Nephron (organoid): ENCODE results near the gene GTF3C1.

Experiments
- H3K27ac Mint-ChIP-seq, 3 experiments: 2 replicates each; pipeline ENCODE4 v1.8.0; 2020; ENCODE audit warnings: mixed read lengths in 3 of 3, mild to moderate bottlenecking in 2 of 3, moderate library complexity in 1 of 3
- H3K27me3 Mint-ChIP-seq: 2 replicates; pipeline ENCODE4 v1.8.0; 2021; ENCODE audit warnings: low read depth, mild to moderate bottlenecking, moderate library complexity, mixed read lengths
- H3K36me3 Mint-ChIP-seq: 2 replicates; pipeline ENCODE4 v1.8.0; 2020; ENCODE audit warnings: low read depth, mixed read lengths
- H3K4me1 Mint-ChIP-seq: 2 replicates; pipeline ENCODE4 v1.8.0; 2020; ENCODE audit warnings: mixed read lengths
- H3K4me3 Mint-ChIP-seq, 3 experiments: 2 replicates each; pipeline ENCODE4 v1.8.0; 2020; ENCODE audit warnings: mild to moderate bottlenecking in 3 of 3, mixed read lengths in 3 of 3, moderate library complexity in 2 of 3
- H3K9me3 Mint-ChIP-seq: 2 replicates; pipeline ENCODE4 v1.8.0; 2020; ENCODE audit warnings: mixed read lengths
- TF ChIP-seq, protein P1 (sequence below), 3 experiments: fragments of 200-600 bp; sonication (generic); IDR thresholded peaks; one replicate each; pipeline ENCODE4 v1.5.0; 2021; ENCODE audit warnings: antibody characterized with exemption in 3 of 3; ENCODE audit not compliant: unreplicated experiment in 3 of 3

The GTF3C1 gene

GRCh38 chr16:27489421-27489820 is 60.3 kb downstream of the GTF3C1 start:
- H3K27me3 Mint-ChIP-seq = no peaks in the 10 kb centered on the region
- no peaks in the 10 kb centered on the region for H3K4me1 Mint-ChIP-seq
- TF ChIP-seq, protein P1, sequence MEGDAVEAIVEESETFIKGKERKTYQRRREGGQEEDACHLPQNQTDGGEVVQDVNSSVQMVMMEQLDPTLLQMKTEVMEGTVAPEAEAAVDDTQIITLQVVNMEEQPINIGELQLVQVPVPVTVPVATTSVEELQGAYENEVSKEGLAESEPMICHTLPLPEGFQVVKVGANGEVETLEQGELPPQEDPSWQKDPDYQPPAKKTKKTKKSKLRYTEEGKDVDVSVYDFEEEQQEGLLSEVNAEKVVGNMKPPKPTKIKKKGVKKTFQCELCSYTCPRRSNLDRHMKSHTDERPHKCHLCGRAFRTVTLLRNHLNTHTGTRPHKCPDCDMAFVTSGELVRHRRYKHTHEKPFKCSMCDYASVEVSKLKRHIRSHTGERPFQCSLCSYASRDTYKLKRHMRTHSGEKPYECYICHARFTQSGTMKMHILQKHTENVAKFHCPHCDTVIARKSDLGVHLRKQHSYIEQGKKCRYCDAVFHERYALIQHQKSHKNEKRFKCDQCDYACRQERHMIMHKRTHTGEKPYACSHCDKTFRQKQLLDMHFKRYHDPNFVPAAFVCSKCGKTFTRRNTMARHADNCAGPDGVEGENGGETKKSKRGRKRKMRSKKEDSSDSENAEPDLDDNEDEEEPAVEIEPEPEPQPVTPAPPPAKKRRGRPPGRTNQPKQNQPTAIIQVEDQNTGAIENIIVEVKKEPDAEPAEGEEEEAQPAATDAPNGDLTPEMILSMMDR (IDR thresholded peaks at IDR 0.05; ENCODE audit: unreplicated experiment in 3 of 3) = no peak
- no peak overlapping the region for H3K27ac Mint-ChIP-seq
- peaks cover 82% of the 10 kb centered on the region for H3K36me3 Mint-ChIP-seq
- H3K4me3 Mint-ChIP-seq = no peak overlapping the region
- no peaks in the 10 kb centered on the region for H3K9me3 Mint-ChIP-seq

DNA sequence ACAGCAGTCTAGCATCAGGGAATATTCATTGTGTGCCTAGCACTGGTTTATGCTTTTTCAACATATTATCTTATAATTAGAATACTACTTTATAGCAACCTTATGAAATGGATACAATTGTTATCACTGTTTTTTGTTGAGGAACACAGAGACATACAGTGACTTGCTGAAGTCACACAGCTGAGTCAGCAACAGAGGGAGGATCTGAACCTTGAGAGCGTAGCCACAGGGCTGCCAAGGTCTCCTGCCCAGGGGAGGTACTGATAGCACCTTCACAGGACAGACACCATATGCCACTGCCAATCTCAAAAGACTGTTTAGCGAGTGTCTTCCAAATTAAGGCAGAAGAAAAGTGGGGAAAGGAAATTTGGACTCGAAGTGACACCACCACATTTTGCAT is 63.0 kb downstream of the GTF3C1 start:
- Mint-ChIP-seq H3K9me3 (no peaks in the 10 kb centered on the region), H3K36me3 (peaks cover 82% of the 10 kb centered on the region), H3K4me1 (no peaks in the 10 kb centered on the region), H3K27me3 (no peaks in the 10 kb centered on the region), H3K27ac (no peak overlapping the region), H3K4me3 (no peak overlapping the region)
- TF ChIP-seq, protein P1 (IDR thresholded peaks at IDR 0.05; ENCODE audit: unreplicated experiment in 3 of 3) = no peak

- H3K4me3 Mint-ChIP-seq = no peak overlapping the region
- peaks cover 82% of the 10 kb centered on the region for H3K36me3 Mint-ChIP-seq
- H3K9me3 Mint-ChIP-seq = no peaks in the 10 kb centered on the region
- H3K4me1 Mint-ChIP-seq = no peaks in the 10 kb centered on the region
- no peaks in the 10 kb centered on the region for H3K27me3 Mint-ChIP-seq
- H3K27ac Mint-ChIP-seq = no peak overlapping the region
- TF ChIP-seq, protein P1 (IDR thresholded peaks at IDR 0.05; ENCODE audit: unreplicated experiment in 3 of 3) = no peak
Observed at GRCh38 chr16:27486344-27486743, 63.4 kb downstream of the GTF3C1 start.

- no peaks in the 10 kb centered on the region for H3K9me3 Mint-ChIP-seq
- TF ChIP-seq, protein P1 (IDR thresholded peaks at IDR 0.05; ENCODE audit: unreplicated experiment in 3 of 3) = no peak
Observed at GRCh38 chr16:27485811-27486210, 63.9 kb downstream of the GTF3C1 start.

DNA sequence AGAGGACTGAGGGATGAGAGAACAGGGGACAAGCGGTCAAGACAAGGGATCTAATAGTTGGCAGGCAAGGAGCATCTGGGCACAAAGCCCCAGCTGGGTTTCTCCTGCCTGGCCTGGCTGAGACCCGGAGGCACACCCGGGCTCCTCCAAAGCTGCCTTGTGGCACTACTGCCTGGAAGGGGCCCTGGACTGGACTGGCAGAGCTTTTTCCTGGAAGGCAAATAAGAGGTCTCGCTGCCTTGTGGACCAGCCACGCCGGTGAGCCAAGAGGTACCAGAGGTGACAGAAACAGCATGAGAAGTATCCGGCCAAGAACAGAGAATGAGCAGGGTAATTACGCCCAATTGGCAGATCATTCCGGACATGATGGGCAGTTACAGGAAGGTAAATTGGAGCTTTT is 64.6 kb downstream of the GTF3C1 start:
- Mint-ChIP-seq H3K4me3 (no peak overlapping the region), H3K27me3 (no peaks in the 10 kb centered on the region), H3K36me3 (peaks cover 85% of the 10 kb centered on the region), H3K9me3 (no peaks in the 10 kb centered on the region), H3K27ac (peak overlapping the region in 1 of 3 experiments; percentile 22), H3K4me1 (no peaks in the 10 kb centered on the region)
- TF ChIP-seq, protein P1 (IDR thresholded peaks at IDR 0.05; ENCODE audit: unreplicated experiment in 3 of 3) = no peak

More at GRCh38 chr16:27485811-27486210, 63.9 kb downstream of the GTF3C1 start:
- H3K27ac Mint-ChIP-seq = no peak overlapping the region
- no peak overlapping the region for H3K4me3 Mint-ChIP-seq
- no peaks in the 10 kb centered on the region for H3K27me3 Mint-ChIP-seq
- no peaks in the 10 kb centered on the region for H3K4me1 Mint-ChIP-seq
- peaks cover 81% of the 10 kb centered on the region for H3K36me3 Mint-ChIP-seq

GRCh38 chr16:27483624-27484023 is 66.1 kb downstream of the GTF3C1 start:
- no peaks in the 10 kb centered on the region for H3K27me3 Mint-ChIP-seq

More at GRCh38 chr16:27483624-27484023, 66.1 kb downstream of the GTF3C1 start:
- Mint-ChIP-seq H3K4me3 (no peak overlapping the region), H3K9me3 (no peaks in the 10 kb centered on the region), H3K36me3 (peaks cover 79% of the 10 kb centered on the region), H3K4me1 (no peaks in the 10 kb centered on the region), H3K27ac (peak overlapping the region in 1 of 3 experiments; percentile 48)
- TF ChIP-seq, protein P1 (IDR thresholded peaks at IDR 0.05; ENCODE audit: unreplicated experiment in 3 of 3) = no peak
